NOMO-1 (cell line): ENCODE data around the gene CD300LD.

Source experiments
- DNase-seq, 2 experiments: peaks; one replicate each; lab custom pipeline; 2025; ENCODE audit not compliant: unreplicated experiment in 2 of 2; lab: John Stamatoyannopoulos, UW

CD300LD gene

DNA sequence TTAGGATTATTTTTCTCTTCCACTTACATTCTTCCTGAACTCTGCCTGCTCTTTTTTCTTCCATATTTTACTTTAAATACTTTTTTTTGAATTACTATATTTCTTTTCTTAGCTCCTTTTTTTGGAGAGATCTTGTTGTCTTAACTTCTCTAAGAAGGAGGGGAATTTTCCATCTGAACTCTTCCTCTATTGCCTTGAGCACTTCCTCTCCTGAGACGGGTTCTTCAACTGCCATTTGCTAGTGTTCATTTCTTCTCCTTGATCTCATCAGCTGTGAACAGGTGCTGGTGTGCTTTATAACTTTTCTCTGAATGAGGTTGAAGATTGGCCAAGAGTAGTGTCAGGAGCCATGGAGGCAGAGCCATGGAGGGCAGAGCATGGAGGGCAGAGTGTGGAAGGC is 15.1 kb upstream of the CD300LD start:
- DNase-seq = peak in 1 of 2 experiments; percentile 37

DNA sequence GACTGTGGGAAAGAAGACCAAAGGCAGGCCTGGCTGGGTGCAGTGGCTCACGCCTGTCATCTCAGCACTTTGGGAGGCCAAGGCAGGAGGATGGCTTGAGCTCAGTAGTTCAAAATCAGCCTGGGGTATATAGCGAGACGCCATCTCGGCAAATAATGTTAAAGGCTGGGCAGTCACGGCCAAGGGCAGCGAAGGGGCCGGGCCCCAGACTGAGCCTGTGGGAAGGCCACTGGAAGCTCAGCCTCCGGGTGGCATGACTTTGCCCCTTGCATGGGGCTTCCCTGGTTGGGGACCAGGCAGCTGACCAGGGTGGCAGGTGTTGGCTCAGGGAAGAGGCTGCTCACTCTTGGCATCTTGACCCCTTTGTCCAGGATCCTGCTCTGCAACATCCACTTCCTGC is 14.0 kb upstream of the CD300LD start:
- no peak for DNase-seq

DNA sequence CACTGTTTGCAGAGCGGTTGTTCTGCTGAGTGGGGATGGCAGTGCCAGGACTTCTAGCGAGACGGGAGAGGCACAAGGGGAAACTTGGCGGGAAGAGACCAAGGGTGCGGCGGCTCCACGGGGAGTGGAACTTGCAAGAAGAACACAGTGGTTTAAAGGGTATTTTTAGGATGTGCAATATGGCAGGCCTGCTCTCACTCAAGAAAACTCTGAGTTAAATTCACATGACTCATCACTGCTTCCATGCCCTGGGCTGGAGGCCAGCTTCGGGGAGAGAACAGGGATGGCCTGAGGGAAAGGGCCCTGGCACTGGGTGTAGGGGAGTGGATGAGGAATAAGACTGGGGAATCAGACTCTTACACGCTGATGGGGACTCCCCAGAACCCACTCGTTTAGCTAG is 13.3 kb upstream of the CD300LD start:
- no peak for DNase-seq

DNA sequence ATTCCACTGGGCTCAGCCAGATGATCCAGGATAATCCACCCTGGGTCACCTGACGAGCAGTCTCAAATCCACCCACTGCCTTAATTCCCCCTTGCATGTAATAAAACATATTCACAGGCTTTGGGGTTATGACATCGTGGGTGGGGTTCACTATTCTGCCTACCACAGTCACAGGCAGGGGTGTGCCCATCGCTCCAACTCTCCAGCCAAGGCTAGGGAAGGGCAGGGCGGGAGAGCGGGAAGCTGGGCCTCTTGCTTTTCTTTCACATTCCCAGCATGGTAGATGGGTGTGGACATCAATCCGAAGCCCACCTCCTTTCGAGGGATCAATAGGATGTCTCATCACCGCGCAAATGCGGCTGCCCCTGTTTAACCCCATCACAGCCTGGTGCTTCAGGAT is 12.7 kb upstream of the CD300LD start:
- DNase-seq = no peak

DNA sequence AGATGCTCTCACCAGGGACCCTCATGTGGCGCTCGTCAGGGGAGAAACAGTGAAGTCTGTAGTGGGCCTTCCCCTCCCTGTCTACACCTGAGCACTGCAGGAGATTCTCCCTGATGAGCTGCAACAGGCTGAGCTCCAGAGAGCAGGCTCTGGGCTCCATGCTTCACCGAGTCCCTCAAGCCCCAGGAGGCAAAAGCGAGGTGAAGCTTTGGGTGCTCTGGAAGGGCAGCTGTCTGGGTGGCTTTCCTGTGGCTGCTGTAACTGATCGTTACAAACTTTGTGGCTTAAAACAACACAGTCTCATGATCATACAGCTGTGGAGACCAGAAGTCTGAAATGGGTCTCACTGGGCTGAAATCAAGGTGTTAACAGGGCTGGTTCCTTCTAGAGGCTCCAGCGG is 12.1 kb upstream of the CD300LD start:
- no peak for DNase-seq

DNA sequence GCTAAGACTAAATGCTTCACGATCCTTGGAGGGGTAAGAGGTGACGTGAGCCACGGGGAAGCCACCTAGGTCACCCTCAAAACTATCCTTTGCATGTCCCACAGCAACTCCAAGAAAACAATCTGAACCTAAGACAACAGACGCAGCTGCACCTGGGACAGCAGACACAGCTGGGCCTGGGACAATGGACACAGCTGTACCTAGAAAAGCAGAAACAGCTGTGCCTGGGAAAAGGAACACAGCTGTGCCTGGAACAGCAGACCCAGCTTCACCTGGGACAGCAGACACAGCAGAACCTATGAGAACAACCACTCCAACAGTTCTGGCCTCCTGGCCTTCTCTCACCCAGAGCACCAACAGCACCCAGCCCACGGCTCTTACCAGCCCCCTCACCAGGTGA is 11.7 kb upstream of the CD300LD start:
- no peak for DNase-seq

DNA sequence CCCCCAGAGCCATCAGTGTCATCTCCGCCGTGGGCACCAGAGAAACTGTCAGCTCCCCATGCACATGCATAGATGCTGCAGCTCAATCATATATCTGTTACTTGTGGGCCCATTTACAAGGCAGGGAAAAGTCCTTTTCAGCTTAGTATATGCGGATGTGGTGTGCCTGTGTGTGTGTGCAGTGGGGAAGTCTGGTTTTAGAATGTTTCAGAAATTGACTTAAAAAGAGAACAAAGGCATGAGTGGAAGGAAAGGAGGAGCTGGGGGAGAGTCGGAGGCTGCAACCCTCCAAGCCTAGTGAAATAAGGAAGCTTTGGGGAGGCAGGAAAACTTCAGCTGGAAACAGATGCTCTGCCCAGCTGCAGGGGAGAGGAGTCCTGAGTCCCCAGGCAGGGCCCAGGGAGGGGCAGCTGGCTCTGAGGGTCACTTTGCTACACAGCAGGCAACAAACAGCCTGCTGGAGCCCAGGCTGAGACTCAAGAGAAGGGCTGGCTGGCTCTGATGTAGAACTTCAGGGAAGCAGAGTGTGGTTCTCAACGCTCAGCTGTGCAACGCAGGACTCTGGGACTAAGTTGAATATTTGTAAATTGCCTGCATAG is 11.1 kb upstream of the CD300LD start:
- DNase-seq = peak; percentile 58 to 64

DNA sequence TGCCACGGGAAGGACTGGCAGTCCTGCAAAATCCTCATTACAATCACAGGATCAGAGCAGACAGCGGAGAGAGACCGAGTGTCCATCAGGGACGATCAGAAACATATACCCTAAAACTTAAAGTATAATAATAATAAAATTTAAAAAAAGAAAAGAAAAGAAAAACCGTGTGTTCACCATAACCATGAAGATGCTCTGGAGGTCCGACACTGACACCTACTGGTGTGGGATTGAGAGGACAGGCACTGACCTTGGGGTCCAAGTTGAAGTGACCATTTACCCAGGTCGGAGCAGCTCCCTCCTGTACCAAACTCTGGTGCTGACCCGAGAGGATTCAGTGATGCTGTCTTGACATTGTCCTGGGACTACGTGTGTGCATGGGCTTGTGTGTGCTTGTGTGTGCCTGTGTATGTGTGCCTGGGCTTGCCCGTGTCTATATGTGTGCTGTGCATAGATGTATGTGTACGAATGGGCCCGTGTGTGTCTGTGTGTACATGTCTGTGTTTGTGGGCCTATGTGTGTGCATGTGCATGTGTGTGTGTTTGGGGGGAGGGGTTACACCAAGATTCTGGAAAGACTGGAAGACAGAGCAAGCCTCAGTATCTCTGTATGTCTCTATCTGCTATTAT is 10.0 kb upstream of the CD300LD start:
- DNase-seq = peak in 1 of 2 experiments; percentile 61

DNA sequence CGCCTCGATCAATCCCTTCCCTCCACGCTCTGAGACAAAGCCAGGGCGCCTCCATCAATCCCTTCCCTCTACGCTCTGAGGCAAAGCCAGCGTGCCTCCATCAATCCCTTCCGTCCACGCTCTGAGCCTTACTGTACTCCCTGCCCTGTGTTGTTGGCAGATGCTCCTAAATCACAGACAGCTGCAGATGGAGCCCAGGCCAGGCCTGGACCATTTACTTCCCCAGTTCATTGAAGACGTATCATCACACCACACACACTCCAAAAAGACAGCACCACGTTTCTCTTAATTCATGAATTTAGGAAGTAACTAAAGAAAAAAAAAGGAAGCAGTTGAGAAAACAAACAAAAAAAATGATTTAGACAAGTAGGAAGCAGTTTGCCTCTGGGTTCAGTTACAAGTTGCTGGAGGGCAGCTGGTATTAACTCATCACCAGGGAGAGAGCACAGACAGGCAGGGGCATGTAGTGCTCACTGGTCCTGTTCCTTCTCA is 7.4 kb upstream of the CD300LD start:
- peak; percentile 92 to 93 for DNase-seq

DNA sequence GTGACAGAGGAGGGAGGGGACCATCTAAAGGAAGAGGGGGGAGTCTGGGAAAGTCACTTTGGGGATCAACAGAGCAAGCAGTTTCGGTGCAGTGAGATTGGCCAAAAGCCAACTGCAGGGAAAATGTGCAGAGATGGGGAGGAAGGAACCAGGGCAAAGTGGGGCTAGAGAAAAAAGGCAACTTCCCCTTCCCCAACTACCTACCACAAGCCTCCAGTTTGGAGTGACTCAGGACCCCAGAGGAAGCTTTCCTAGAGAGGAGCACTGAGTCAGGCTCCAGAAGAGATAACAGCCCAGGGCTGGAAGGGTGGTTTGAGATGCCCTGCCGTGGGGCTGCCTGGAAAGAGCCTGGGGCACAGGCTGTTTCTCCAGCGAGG is 6.9 kb upstream of the CD300LD start:
- DNase-seq = peak in 1 of 2 experiments; percentile 51

DNA sequence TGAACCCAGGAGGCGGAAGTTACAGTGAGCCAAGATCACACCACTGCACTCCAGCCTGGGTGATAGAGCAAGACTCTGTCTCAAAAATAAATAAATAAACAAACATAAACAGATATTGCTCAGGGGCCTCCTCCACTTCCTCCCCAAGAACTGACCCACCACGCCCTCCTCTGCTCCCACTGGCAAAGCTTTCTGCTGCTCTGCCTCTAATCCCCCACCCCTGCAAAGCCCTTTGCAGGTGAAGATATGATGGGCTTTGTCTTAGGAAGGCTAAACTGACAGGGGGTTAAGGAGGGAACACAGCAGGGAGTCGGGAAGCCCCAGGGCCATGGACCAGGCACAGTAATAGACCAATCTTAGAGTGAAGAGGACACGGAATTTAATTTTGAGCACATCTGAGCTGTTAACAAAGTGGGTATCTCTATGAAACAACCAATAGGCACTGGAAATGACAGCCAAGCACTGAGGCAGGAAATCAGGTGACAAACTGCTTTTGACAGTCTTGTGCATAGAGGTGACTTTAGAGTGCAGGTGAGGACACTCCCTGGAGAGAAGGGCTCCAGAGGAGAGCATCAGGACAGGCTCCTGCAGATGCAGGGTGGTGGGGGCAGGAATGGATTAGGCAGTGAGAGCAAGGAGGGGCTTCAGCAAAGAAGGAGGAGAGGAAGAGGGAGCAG is 6.4 kb upstream of the CD300LD start:
- no peak for DNase-seq

DNA sequence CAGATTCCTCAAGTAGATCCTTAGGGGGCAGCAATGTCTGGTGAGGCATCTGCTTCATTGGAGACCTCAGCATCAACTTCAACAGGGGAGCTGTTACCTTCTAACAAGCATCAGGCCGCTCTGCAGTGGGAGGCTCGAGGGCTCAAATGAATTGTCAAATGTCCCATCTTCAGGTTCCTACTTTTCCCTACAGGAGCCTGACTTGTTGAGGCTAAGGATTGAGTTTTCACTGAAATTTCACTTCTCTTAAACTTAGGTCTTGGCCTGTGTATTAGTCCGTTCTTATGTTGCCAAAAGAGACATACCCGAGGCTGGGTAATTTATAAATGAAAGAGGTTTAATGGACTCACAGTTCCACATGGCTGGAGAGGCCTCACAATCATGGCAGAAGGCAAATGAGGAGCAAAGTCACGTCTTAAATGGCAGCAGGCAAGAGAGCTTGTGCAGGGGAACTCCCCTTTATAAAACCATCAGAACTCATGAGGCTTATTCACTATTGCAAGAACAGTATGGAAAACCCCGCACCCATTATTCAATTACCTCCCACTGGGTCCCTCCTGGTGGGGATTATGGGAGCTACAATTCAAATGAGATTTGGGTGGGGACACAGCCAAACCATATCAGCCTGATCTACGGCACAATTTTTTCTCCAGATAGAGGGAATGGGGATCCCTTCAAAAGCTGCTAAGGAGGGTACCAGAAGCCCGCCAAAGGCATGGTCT is 5.1 kb upstream of the CD300LD start:
- no peak for DNase-seq

DNA sequence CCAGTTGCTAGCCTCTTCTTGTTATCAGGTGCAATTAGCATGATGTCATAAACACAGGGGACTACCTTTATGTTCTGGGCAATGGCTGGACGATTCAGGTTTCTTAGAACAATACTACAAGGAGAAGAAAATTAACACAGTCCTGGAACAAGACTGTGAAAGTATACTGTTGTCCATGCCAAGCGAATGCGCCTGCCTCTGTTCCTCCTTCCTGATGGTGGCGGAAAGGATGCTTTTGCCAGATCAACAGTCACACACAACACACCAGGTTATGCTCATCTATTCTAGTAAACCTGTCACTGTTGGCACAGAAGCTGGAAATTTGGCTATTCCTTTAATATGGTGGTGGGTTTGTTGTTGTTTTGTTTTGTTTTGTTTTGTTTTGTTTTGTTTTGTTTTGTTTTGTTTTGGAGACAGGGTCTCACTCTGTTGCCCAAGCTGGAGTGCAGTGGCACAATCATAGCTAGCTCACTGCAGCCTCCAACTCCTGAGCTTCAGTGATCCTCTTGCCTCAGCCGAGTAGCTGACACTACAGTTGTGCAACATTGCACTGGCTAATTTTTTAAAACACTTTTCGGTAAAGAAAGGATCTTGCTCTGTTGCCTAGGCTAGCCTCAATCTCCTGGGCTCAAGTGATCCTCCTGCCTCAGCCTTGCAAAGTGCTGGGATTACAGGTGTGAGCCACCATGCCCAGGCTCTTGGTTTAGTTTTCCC is 3.1 kb upstream of the CD300LD start:
- DNase-seq = peak; percentile 14 to 21

DNA sequence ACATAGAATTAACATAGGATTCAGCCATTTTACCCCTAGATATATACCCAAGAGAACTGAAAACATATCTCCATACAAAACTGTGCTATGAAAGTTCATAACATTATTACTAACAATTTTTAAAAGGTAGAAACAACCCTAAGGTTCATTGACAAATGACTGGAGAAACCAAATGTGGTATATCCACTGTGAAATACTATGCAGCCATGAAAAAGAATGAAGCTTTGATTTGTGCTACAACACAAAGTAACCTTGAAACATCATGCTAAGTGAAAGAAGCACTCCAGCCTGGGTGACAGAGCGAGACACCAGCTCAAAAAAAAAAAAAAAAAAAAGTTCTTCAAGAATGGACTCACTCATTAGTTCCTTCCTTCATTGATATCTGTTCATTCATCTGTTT is 580 bp downstream of the CD300LD start:
- DNase-seq = no peak

DNA sequence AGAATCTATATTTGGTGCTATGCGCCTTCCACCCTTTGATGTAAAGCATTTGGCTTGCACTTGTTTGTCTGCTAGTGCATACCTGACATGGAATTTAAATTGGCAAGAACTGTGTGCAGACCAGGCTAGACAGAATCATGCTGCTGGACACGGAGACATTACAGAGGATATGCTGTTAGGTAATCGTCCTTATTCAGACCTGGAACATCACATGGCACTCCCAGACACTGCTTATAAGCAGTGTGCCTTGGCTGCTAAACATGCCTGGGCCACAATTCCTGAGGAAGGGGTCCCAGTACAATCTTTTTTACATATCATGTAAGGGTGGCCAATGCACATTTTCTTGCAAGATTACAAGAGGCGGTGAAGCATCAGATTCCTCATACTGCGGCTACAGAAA is 6.4 kb downstream of the CD300LD start:
- no peak for DNase-seq

DNA sequence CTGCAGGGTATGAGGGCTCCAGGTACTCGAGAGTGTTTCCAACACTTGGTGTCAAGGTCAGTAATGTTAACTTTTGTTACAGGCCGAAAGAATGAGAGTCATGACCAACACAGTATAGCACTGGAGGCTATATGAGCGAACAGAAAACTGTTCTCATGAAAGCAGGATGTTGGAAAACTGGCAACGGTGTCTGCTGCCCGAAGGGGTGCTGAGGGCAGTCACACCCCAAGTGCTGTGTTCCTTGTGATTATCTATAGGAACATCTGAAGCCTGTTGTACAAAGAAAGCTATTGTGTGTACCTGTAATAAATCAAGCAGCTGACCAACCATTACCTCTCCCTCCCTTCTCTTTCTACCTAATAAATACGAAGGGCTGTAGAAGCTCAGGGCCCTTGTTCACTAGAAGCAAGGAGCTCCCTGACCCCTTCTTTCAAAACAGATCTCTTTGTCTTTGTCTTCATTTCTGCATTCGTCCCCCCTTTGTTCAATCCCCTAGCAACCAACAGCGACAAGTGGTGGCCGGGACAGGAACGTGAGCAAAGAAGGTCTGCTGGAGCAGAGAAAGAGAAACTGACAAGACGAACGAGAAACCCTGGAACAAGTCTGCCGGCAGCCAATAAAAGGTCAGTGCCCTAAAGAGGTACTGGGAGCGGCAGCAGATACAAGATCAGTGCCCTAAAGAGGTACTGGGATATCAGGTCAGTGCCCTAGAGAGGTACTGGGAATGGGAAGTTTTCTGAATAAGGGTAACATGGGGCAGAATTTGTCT is 7.6 kb downstream of the CD300LD start:
- no peak for DNase-seq

DNA sequence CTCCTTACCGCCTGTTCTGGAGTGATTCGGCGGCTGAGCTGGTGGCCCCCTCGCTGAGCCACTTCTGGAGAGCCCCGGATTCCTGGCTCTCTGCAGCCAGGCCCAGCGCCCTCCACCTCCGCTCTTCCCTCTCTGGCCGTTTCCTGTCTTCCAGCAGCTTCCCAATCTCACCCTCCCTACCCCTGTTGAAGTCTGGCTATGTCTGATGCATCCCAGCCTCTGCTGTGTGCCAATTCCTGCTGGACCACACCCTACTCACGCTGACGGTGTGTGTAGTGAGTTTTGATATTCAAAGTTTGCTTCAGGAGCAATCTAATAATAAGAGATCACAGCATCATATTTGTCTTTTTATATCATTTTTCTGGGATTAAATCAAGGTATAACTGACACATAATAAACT is 9.4 kb downstream of the CD300LD start:
- no peak for DNase-seq

DNA sequence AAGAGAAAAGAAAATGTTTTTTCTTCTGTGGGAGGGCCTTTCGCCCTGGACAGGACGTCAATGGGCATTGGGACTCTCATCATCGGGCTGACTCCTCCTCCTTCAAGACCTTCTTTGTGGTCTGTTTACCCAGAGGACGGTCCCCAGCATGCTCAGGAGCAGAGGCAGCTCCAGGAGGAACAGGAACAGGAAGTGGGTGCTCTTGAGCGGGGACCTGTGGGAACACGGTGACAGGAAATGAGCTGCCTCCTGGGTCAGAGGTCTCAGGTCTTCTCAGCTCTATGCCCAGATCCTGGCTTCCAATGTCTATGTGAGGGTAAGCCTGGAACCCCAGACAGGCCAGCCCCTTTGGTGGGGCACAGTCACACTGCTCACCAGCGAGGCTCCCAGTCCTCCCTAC is 12.2 kb downstream of the CD300LD start:
- DNase-seq = peak in 1 of 2 experiments; percentile 19

DNA sequence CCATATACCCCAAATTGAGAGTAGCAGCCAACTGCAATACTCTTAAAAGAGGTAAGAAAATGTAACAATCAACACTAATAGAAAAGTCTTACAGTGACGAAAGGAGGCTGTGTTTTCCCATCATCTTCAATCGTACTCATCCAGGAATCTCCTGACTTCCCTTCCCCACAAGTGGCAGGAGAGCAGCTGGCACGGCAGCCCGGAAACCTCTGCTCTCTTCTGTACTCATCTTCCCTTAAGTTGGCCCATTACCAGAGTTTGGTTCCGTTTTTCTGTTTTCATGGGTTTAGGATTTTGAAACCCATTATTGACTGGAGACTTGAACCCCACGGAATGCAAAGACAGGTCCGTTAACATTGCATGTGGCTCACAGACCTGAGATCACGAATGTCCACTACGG is 13.1 kb downstream of the CD300LD start:
- no peak for DNase-seq

DNA sequence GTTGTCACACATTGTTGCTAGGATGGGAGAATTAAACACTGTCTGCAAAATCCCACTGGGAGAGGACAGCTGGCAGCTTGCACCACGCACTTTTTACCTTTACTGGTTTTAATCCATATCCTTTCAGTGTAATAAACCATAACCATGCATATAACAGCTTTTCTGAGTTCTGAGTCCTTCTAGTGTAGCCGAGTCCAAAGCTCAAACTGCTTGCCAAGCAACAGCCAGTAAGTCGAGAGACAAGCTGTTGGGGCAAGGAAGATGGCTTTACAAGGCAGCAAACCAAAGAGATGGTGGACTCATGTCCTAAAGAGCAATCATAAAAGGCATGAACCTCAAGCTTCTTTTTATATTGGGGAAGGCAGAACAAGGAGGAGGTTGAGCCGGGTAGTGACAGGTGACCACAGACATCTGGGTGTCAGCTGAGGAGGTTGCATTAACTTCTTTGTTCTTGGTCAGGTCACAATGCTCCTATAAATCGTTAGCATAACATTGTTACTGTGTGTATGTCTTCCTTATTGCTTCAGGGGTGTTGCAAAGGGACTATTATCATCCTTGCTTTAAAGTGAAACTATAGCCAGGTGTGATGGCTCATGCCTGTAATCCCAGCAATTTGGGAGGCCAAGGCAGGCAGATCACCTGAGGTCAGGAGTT is 17.5 kb downstream of the CD300LD start:
- no peak for DNase-seq
